A673 (cell line): Measurements from ENCODE around the gene RSF1.

Experiments used
- EZH2 ChIP-seq: fragments of 200-600 bp; sonication (generic); IDR thresholded peaks from 2 replicates; pipeline ENCODE4 v1.6.1; 2017; ENCODE audit warnings: borderline replicate concordance, low read depth, mild to moderate bottlenecking, mixed read lengths, antibody characterized with exemption, low read length; ENCODE audit not compliant: poor library complexity, severe bottlenecking
- TF ChIP-seq, protein P1 (sequence below): fragments of 300-800, 200-600 bp; sonication (generic); conservative IDR thresholded peaks from 2 replicates; pipeline ENCODE4 v1.5.1; 2017; ENCODE audit warnings: low read depth, mild to moderate bottlenecking, antibody characterized with exemption, low read length, moderate library complexity, mixed read lengths

DNA sequence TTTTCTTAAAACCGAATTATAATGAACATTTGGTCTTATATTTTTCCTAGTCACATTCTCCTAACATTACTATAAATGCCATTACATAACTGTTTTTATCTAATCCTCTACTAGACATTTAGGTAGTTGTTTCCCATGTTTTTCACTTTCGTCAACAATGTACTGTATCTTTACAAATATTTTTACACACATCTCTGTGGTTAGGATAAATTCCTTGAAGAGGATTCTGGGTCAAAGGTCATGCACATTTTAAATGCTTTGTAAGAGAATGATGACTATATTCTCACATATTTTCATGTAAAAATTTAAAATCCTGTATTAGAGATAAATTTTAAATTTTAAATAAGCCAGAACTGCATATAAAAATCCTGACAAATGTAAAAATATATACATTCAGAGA lies 121.6 kb downstream of the RSF1 start:
- TF ChIP-seq, protein P1, sequence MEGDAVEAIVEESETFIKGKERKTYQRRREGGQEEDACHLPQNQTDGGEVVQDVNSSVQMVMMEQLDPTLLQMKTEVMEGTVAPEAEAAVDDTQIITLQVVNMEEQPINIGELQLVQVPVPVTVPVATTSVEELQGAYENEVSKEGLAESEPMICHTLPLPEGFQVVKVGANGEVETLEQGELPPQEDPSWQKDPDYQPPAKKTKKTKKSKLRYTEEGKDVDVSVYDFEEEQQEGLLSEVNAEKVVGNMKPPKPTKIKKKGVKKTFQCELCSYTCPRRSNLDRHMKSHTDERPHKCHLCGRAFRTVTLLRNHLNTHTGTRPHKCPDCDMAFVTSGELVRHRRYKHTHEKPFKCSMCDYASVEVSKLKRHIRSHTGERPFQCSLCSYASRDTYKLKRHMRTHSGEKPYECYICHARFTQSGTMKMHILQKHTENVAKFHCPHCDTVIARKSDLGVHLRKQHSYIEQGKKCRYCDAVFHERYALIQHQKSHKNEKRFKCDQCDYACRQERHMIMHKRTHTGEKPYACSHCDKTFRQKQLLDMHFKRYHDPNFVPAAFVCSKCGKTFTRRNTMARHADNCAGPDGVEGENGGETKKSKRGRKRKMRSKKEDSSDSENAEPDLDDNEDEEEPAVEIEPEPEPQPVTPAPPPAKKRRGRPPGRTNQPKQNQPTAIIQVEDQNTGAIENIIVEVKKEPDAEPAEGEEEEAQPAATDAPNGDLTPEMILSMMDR, result no peak
- no peak for TF ChIP-seq EZH2
